Left lung (tissue), 10 donors: ENCODE data around the gene RANBP3L. TPM values are rescaled to one million over a fixed set of nuclear protein-coding genes. Genes with fewer than 3 reads are reported as not detected.
"Not testable (repeated sequence)": the region's sequence is repeated elsewhere in the genome, so short reads cannot be mapped to it uniquely, and the experiment has no call there.

ENCODE experiments used
- ATAC-seq: fragments of 200-7000 bp; cut with Tn5 transposase; one replicate; pipeline ENCODE4 v1.9.1; 2020; ENCODE audit warnings: moderate library complexity
- DNase-seq, 4 donors: peaks; one replicate each; pipeline ENCODE4 v3.0.0-alpha.2; 2013 to 2020
- H3K27ac ChIP-seq, 2 donors: fragments of 200-600 bp; sonication (generic) in 1 of 2; one replicate each; pipeline versions ENCODE4 v1.5.0 to v1.8.0; 2020 to 2021
- H3K27me3 ChIP-seq, 2 donors: fragments of 200-600 bp; sonication (generic) in 1 of 2; one replicate each; pipeline versions ENCODE4 v1.5.0 to v1.8.0; 2020 to 2021
- H3K36me3 ChIP-seq, 2 donors: fragments of 200-600 bp; sonication (generic) in 1 of 2; one replicate each; pipeline versions ENCODE4 v1.5.0 to v1.8.0; 2020 to 2021
- H3K4me1 ChIP-seq, 2 donors: fragments of 200-600 bp; one replicate each; pipeline ENCODE4 v1.8.0; 2021
- H3K4me3 ChIP-seq, 2 donors: fragments of 200-600 bp; sonication (generic) in 1 of 2; one replicate each; pipeline versions ENCODE4 v1.5.0 to v1.8.0; 2020 to 2021; ENCODE audit warnings: mild to moderate bottlenecking in 1 of 2
- H3K9me3 ChIP-seq, 2 donors: fragments of 200-600 bp; sonication (generic) in 1 of 2; one replicate each; pipeline versions ENCODE4 v1.5.0 to v1.8.0; 2020 to 2021
- intact Hi-C, 2 donors: fragments of 100-400 bp; cut with DNase I; formaldehyde crosslinking; loops; one replicate each; pipeline versions ENCODE4 v1.11.2 to v1.14.2; 2022
- polyA plus RNA-seq, 6 donors: library from polyadenylated mRNA; unstranded; fragments of 120-200 nt; gene quantifications; one replicate each; pipeline ENCODE4 v1.2.1, GENCODE V29; 2013; ENCODE audit not compliant: insufficient read length in 6 of 6
- total RNA-seq, 2 donors: library from RNA; stranded (reverse); fragmentation: NEBNext Ultra II Directional; extraction: Animal tissue kit (Norgen Biotek cat#: 25700); gene quantifications; one replicate each; pipeline ENCODE4 v1.2.1, GENCODE V29; 2021
- TF ChIP-seq, protein P1 (sequence below), 2 donors: fragments of 200-600 bp; sonication (generic) in 1 of 2; IDR thresholded peaks; one replicate each; pipeline versions ENCODE4 v1.5.0 to v1.8.0; 2021; ENCODE audit warnings: antibody characterized with exemption in 2 of 2
- donor health status: DM: no; HTN: yes; CAD: no.
- donor health status: DM: no; HTN: no; CAD: no.

RANBP3L gene
- total and polyA plus RNA-seq, 8 donors: 1.1 to 7.1 (median 2.2) TPM

DNA sequence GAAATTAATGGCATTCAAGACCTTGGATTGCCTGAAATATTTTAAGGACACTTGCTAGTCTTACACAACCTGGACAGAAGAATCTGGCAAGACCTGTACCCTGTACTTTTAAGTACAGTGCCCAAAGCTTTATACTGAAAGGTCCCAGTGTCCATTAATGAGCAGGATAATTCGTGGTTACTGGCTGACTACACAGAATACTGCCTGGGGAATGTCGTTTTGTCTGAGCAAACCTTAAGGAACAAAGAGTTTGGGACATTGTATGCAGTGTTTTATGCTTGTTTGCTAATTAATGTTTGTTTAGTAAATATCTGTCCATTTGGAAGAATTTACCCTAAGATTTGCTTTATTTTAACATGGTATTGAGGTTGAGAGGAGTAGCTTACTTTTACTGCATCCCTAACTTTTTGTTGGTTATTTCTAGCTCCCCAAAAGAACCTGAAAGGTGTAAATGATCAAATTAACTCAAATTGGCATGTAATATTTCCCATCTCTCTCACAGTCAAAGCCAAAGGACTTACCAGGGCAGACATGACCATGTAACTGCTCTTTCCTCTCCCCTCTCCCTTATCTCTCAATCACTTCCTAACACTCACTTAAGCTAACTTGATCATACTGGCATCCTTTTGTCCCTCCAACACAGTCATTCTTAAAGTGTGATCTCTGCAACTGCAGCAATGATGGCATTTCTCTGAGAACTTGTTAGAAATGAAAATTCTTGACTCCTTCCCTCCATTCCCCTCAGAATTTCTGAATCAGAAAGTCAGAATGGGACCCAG is 15.7 kb downstream of the RANBP3L start:
- Histone ChIP-seq H3K27ac (no peak overlapping the region), H3K27me3 (no peaks in the 10 kb centered on the region), H3K4me1 (no peaks in the 10 kb centered on the region), H3K4me3 (no peak overlapping the region), H3K36me3 (no peaks in the 10 kb centered on the region), H3K9me3 (no peaks in the 10 kb centered on the region)
- DNase-seq (no peak), ATAC-seq (no peak)
- TF ChIP-seq, protein P1, sequence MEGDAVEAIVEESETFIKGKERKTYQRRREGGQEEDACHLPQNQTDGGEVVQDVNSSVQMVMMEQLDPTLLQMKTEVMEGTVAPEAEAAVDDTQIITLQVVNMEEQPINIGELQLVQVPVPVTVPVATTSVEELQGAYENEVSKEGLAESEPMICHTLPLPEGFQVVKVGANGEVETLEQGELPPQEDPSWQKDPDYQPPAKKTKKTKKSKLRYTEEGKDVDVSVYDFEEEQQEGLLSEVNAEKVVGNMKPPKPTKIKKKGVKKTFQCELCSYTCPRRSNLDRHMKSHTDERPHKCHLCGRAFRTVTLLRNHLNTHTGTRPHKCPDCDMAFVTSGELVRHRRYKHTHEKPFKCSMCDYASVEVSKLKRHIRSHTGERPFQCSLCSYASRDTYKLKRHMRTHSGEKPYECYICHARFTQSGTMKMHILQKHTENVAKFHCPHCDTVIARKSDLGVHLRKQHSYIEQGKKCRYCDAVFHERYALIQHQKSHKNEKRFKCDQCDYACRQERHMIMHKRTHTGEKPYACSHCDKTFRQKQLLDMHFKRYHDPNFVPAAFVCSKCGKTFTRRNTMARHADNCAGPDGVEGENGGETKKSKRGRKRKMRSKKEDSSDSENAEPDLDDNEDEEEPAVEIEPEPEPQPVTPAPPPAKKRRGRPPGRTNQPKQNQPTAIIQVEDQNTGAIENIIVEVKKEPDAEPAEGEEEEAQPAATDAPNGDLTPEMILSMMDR (IDR thresholded peaks at IDR 0.05): no peak
- intact Hi-C loops: no loop called here

DNA sequence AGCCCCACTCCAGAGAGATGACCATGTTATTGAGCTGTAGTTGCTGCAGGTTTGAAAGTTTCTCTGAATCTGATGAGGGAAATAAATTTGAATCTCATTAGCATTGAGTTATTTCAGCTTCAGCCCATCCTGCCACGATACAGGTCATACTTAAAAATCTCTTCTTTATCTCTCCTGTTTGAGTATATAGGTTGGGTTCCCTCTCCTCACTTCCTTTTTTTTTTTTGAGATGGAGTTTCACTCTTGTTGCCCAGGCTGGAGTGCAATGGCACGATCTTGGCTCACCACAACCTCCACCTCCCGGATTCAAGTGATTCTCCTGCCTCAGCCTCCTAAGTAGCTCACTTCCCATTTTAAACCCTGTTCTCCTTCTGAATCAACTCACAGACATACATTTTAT is 17.9 kb downstream of the RANBP3L start:
- H3K9me3 ChIP-seq, H3K36me3 ChIP-seq, intact Hi-C loops, H3K27me3 ChIP-seq, H3K27ac ChIP-seq, DNase-seq, H3K4me1 ChIP-seq, ATAC-seq, H3K4me3 ChIP-seq: not testable (repeated sequence)

DNA sequence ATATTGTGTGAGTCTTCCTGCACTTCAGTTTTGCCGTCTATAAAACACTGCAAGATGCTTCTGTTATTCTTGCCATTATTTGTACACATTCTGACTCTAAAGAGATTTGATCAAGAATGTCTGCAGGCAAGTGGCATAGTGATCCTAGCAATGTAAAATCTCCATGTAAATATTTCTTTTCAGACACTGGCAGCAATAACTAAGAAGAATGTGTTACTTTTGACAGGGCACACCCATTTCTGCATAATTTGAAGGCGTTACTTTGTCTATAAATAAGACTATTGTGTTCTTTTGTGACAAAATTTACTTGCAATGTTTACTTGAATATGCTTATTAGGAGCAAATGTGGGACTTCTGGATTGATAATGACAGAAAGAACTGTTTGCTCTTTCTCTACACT is 20.1 kb downstream of the RANBP3L start:
- Histone ChIP-seq H3K9me3 (no peaks in the 10 kb centered on the region), H3K4me1 (no peaks in the 10 kb centered on the region), H3K27me3 (no peaks in the 10 kb centered on the region), H3K27ac (no peak overlapping the region), H3K36me3 (no peaks in the 10 kb centered on the region), H3K4me3 (no peak overlapping the region)
- no peak for ATAC-seq
- no peak for DNase-seq
- intact Hi-C loops: no loop called here
- TF ChIP-seq, protein P1 (IDR thresholded peaks at IDR 0.05): no peak

DNA sequence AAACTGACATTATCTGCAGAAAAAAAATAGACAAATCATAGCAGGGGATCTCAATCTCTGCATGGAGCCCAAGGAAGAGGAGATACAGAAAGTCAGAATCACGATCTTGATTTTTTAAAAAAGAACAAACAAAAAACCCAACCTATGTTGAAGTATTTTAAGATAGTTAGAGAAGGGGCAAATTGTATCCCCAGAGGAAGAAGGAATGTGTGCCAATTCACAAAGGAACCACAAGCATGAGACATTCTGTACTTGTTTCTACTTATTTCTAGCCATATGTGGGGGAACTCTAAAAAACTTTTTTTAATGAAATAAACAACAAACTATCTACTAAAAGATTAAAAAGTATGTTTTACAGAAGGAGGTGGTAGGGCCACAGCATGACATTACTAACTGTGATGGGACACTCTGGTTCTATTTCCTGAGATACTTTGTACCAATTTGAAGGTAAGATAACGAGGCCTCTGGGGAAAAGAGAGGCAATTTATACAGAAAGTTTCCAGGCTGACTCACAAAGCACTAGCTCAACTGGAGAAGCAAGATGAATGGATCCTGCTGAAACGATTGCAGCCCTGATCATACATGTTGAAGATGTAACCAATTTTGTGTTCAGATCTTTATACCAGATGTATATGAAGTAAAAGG is 22.5 kb downstream of the RANBP3L start:
- H3K4me1 ChIP-seq: peaks cover 0 to 3% of the 10 kb centered on the region in 2 donors
- no peaks in the 10 kb centered on the region for H3K9me3 ChIP-seq
- TF ChIP-seq, protein P1 (IDR thresholded peaks at IDR 0.05): no peak
- no peaks in the 10 kb centered on the region for H3K27me3 ChIP-seq
- intact Hi-C loops: loop anchor here in 1 of 2 donors (10.0 kb wide), 1 partner anchor 116 kb away; no protein-coding TSS in a partner anchor
- H3K36me3 ChIP-seq: no peaks in the 10 kb centered on the region
- H3K4me3 ChIP-seq: no peak overlapping the region
- ATAC-seq (no peak), DNase-seq (no peak)
- peak overlapping the region in 1 of 2 donors; percentile 35 for H3K27ac ChIP-seq

DNA sequence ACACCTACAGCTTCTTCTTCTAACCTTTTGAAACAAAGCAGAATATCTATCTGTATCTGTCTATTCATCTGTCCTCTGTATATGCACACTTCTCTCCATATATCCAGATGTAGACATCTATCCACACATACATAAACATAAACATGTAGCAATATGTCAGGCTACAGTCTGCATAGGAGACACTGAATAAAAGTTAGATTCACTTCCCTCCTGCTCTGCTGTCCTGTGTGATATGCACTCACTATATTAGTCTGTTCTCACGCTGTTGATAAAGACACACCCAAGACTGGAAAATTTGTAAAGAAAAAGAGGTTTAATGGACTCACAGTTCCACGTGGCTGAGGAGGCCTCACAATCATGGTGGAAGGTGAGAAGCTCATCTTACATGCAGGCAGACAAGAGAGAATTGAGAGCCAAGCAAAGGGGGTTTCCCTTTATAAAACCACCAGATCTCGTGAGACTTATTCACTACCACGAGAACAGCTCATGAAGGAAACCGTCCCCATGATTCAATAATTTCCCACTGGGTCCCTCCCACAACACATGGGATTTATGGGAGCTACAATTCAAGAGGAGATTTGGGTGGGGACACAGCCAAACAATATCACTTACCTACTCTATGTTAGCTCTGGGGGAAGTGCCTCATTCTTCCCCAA is 24.1 kb downstream of the RANBP3L start:
- TF ChIP-seq, protein P1 (IDR thresholded peaks at IDR 0.05): no peak
- Histone ChIP-seq H3K9me3 (no peaks in the 10 kb centered on the region), H3K27me3 (no peaks in the 10 kb centered on the region), H3K27ac (no peak overlapping the region), H3K4me1 (peaks cover 0 to 4% of the 10 kb centered on the region in 2 donors), H3K4me3 (no peak overlapping the region), H3K36me3 (no peaks in the 10 kb centered on the region)
- intact Hi-C loops: loop anchor here in 1 of 2 donors (10.0 kb wide), 1 partner anchor 117 kb away; no protein-coding TSS in a partner anchor
- DNase-seq (no peak), ATAC-seq (no peak)
